ENCODE results near the gene DARS2. TPM values are rescaled to one million over a fixed set of nuclear protein-coding genes. Genes with fewer than 3 reads are reported as not detected.

DARS2 gene
- total and polyA plus RNA-seq, 4 donors: 5.0 to 13.0 (median 10.1) TPM

DNA sequence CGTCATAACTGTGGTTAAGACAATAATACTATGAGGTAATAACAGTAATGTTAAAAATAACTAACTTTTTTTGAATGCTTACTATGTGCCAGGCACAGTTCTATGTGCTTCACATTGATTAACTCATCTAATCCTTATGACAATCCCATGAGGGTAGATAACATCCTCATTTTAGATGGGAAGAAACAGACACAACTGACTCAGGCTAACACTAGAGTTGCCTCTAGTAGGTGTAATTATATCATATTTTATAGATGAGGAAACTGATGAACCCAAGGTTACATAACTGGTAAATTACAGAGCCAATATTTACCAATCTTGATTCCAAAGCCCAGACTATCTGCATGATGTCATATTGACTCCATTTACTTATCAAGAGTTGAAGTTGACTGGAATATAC lies 69.1 kb downstream of the DARS2 start (continued):
- TF ChIP-seq, protein P1, sequence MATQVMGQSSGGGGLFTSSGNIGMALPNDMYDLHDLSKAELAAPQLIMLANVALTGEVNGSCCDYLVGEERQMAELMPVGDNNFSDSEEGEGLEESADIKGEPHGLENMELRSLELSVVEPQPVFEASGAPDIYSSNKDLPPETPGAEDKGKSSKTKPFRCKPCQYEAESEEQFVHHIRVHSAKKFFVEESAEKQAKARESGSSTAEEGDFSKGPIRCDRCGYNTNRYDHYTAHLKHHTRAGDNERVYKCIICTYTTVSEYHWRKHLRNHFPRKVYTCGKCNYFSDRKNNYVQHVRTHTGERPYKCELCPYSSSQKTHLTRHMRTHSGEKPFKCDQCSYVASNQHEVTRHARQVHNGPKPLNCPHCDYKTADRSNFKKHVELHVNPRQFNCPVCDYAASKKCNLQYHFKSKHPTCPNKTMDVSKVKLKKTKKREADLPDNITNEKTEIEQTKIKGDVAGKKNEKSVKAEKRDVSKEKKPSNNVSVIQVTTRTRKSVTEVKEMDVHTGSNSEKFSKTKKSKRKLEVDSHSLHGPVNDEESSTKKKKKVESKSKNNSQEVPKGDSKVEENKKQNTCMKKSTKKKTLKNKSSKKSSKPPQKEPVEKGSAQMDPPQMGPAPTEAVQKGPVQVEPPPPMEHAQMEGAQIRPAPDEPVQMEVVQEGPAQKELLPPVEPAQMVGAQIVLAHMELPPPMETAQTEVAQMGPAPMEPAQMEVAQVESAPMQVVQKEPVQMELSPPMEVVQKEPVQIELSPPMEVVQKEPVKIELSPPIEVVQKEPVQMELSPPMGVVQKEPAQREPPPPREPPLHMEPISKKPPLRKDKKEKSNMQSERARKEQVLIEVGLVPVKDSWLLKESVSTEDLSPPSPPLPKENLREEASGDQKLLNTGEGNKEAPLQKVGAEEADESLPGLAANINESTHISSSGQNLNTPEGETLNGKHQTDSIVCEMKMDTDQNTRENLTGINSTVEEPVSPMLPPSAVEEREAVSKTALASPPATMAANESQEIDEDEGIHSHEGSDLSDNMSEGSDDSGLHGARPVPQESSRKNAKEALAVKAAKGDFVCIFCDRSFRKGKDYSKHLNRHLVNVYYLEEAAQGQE (IDR thresholded peaks at IDR 0.05): no peak
- TF ChIP-seq, protein P2, sequence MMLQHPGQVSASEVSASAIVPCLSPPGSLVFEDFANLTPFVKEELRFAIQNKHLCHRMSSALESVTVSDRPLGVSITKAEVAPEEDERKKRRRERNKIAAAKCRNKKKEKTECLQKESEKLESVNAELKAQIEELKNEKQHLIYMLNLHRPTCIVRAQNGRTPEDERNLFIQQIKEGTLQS (IDR thresholded peaks at IDR 0.05): no peak
- TF ChIP-seq SP1 (IDR thresholded peaks at IDR 0.05) (no peak), HNF4G (IDR thresholded peaks at IDR 0.05) (no peak), FOXA1 (IDR thresholded peaks at IDR 0.05) (no peak), TAF1 (conservative IDR thresholded peaks at IDR 0.05) (no peak)
- TF ChIP-seq, protein P3, sequence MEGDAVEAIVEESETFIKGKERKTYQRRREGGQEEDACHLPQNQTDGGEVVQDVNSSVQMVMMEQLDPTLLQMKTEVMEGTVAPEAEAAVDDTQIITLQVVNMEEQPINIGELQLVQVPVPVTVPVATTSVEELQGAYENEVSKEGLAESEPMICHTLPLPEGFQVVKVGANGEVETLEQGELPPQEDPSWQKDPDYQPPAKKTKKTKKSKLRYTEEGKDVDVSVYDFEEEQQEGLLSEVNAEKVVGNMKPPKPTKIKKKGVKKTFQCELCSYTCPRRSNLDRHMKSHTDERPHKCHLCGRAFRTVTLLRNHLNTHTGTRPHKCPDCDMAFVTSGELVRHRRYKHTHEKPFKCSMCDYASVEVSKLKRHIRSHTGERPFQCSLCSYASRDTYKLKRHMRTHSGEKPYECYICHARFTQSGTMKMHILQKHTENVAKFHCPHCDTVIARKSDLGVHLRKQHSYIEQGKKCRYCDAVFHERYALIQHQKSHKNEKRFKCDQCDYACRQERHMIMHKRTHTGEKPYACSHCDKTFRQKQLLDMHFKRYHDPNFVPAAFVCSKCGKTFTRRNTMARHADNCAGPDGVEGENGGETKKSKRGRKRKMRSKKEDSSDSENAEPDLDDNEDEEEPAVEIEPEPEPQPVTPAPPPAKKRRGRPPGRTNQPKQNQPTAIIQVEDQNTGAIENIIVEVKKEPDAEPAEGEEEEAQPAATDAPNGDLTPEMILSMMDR (IDR thresholded peaks at IDR 0.05; ENCODE audit: low read depth, low read length, missing input control): no peak

DNA sequence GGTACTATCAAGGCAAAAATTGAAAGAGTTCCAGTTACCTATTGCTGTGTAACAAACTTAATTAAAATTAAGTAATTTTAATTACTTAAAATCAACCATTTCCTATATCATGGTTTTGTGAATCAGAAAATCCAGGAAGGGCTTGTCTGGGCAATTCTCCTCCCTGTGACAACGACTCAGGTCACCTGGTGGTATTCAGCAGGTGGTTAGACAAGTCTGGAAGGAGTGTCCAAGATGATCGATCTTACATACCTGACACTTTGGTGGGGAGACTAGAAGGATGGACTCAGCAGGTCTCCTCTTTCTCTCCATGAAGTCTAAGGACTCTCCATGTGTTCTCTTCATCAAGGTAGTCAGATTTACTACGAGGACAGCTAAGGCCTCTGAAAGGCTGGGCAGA lies 69.7 kb downstream of the DARS2 start:
- H3K36me3 ChIP-seq (ENCODE audit: control insufficient read depth in 4 of 4, insufficient read depth in 3 of 4, low read depth in 1 of 4, low read length in 3 of 4): peaks cover 0 to 17% (median 1%) of the 10 kb centered on the region in 4 donors
- 87% methylated on average over 3 of the region's 3 CpGs for WGBS
- TF ChIP-seq HNF4A (conservative IDR thresholded peaks at IDR 0.05) (no peak), NR2F2 (IDR thresholded peaks at IDR 0.05) (no peak), EGR1 (IDR thresholded peaks at IDR 0.05; ENCODE audit: low read depth in 2 of 2) (no peak), GABPA (IDR thresholded peaks at IDR 0.05 in 1 of 2, conservative IDR thresholded peaks at IDR 0.05 in 1 of 2) (no peak), TAF1 (conservative IDR thresholded peaks at IDR 0.05) (no peak), RAD21 (IDR thresholded peaks at IDR 0.05) (no peak), HNF4G (IDR thresholded peaks at IDR 0.05) (no peak), YY1 (IDR thresholded peaks at IDR 0.05) (no peak)
- TF ChIP-seq, protein P1 (IDR thresholded peaks at IDR 0.05): no peak
- TF ChIP-seq, protein P4, sequence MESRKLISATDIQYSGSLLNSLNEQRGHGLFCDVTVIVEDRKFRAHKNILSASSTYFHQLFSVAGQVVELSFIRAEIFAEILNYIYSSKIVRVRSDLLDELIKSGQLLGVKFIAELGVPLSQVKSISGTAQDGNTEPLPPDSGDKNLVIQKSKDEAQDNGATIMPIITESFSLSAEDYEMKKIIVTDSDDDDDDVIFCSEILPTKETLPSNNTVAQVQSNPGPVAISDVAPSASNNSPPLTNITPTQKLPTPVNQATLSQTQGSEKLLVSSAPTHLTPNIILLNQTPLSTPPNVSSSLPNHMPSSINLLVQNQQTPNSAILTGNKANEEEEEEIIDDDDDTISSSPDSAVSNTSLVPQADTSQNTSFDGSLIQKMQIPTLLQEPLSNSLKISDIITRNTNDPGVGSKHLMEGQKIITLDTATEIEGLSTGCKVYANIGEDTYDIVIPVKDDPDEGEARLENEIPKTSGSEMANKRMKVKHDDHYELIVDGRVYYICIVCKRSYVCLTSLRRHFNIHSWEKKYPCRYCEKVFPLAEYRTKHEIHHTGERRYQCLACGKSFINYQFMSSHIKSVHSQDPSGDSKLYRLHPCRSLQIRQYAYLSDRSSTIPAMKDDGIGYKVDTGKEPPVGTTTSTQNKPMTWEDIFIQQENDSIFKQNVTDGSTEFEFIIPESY (IDR thresholded peaks at IDR 0.05): no peak
- no peaks in the 10 kb centered on the region for H3K4me1 ChIP-seq (ENCODE audit: control insufficient read depth in 4 of 4, insufficient read depth in 4 of 4, low read length in 3 of 4)
- no peaks in the 10 kb centered on the region for H3K9me3 ChIP-seq (ENCODE audit: control insufficient read depth in 4 of 4, low read length in 3 of 4)
- no peak overlapping the region for H3K9ac ChIP-seq (ENCODE audit: low read depth in 1 of 2, low read length in 2 of 2)
- no peak overlapping the region for H3K4me3 ChIP-seq (ENCODE audit: low read depth in 1 of 3, low read length in 3 of 3)
- no peak overlapping the region for H3K27ac ChIP-seq (ENCODE audit: low read depth in 1 of 2, low read length in 2 of 2)
- no peaks in the 10 kb centered on the region for H3K27me3 ChIP-seq (ENCODE audit: control insufficient read depth in 4 of 4, insufficient read depth in 4 of 4, low read length in 3 of 4)
- no peak for DNase-seq (ENCODE audit: low spot score)
